MM.1S (cell line): ENCODE data around the gene SSX2IP.

Experiments used
- DNase-seq: peaks from one replicate; pipeline ENCODE4 v3.0.0-alpha.2; 2015
- H2AFZ ChIP-seq: fragments of 300-600 bp; sonication (generic); 2 replicates; pipeline ENCODE4 v1.6.0; 2016; ENCODE audit warnings: antibody characterized with exemption, low read length
- H3F3A ChIP-seq: fragments of 300-600 bp; sonication (generic); 2 replicates; pipeline ENCODE4 v1.6.1; 2016; ENCODE audit warnings: mild to moderate bottlenecking, antibody characterized with exemption, low read length, moderate library complexity, mixed read lengths; ENCODE audit not compliant: insufficient read depth
- H3K27ac ChIP-seq: fragments of 300-600 bp; sonication (generic); 2 replicates; pipeline ENCODE4 v1.5.1; 2016; ENCODE audit warnings: mild to moderate bottlenecking, low read length
- H3K27me3 ChIP-seq: fragments of 300-600 bp; sonication (generic); replicated peaks from 2 replicates; pipeline ENCODE4 v1.6.0; 2016; ENCODE audit warnings: low read length; ENCODE audit not compliant: insufficient read depth
- H3K36me3 ChIP-seq: fragments of 300-600 bp; sonication (generic); replicated peaks from 2 replicates; pipeline ENCODE4 v1.6.1; 2016; ENCODE audit warnings: mild to moderate bottlenecking, low read length, mixed read lengths; ENCODE audit not compliant: insufficient read depth
- H3K4me1 ChIP-seq: fragments of 300-600 bp; sonication (generic); 2 replicates; pipeline ENCODE4 v1.6.1; 2016; ENCODE audit warnings: low read length, mixed read lengths
- H3K4me2 ChIP-seq: fragments of 300-600 bp; sonication (generic); 2 replicates; pipeline ENCODE4 v1.6.0; 2016; ENCODE audit warnings: low read depth, low read length
- H3K4me3 ChIP-seq: fragments of 300-600 bp; sonication (generic); 2 replicates; pipeline ENCODE4 v1.5.1; 2016; ENCODE audit warnings: low read length, mixed read lengths
- H3K79me2 ChIP-seq: fragments of 300-600 bp; sonication (generic); 2 replicates; pipeline ENCODE4 v1.6.1; 2016; ENCODE audit warnings: mixed run types, low read length, mixed read lengths
- H3K9ac ChIP-seq: fragments of 300-600 bp; sonication (generic); 2 replicates; pipeline ENCODE4 v1.6.1; 2016; ENCODE audit warnings: low read length, mixed read lengths
- H3K9me2 ChIP-seq: fragments of 300-600 bp; sonication (generic); replicated peaks from 2 replicates; pipeline ENCODE4 v1.6.1; 2016; ENCODE audit warnings: mild to moderate bottlenecking, low read length, mixed read lengths; ENCODE audit not compliant: insufficient read depth
- H3K9me3 ChIP-seq: fragments of 300-600 bp; sonication (generic); replicated peaks from 2 replicates; pipeline ENCODE4 v1.6.1; 2016; ENCODE audit warnings: mild to moderate bottlenecking, low read length, mixed read lengths; ENCODE audit not compliant: insufficient read depth
- H4K20me1 ChIP-seq: fragments of 300-600 bp; sonication (generic); 2 replicates; pipeline ENCODE4 v1.6.1; 2016; ENCODE audit warnings: mild to moderate bottlenecking, low read length, moderate library complexity, mixed read lengths; ENCODE audit not compliant: insufficient read depth
- EZH2 ChIP-seq: fragments of 300-600 bp; sonication (generic); optimal IDR thresholded peaks from 2 replicates; pipeline ENCODE3; 2017; ENCODE audit warnings: low read depth, mild to moderate bottlenecking, antibody characterized with exemption, low read length, mixed read lengths
- EZH2phosphoT487 ChIP-seq: fragments of 300-600 bp; sonication (generic); IDR thresholded peaks from 2 replicates; pipeline ENCODE4 v1.6.1; 2018; ENCODE audit warnings: antibody characterized with exemption, low read length
- TF ChIP-seq, protein P1 (sequence below): fragments of 300-600 bp; sonication (generic); IDR thresholded peaks from 2 replicates; pipeline ENCODE4 v1.5.1; 2016; ENCODE audit warnings: antibody characterized with exemption, low read length, mixed read lengths

Gene SSX2IP

DNA sequence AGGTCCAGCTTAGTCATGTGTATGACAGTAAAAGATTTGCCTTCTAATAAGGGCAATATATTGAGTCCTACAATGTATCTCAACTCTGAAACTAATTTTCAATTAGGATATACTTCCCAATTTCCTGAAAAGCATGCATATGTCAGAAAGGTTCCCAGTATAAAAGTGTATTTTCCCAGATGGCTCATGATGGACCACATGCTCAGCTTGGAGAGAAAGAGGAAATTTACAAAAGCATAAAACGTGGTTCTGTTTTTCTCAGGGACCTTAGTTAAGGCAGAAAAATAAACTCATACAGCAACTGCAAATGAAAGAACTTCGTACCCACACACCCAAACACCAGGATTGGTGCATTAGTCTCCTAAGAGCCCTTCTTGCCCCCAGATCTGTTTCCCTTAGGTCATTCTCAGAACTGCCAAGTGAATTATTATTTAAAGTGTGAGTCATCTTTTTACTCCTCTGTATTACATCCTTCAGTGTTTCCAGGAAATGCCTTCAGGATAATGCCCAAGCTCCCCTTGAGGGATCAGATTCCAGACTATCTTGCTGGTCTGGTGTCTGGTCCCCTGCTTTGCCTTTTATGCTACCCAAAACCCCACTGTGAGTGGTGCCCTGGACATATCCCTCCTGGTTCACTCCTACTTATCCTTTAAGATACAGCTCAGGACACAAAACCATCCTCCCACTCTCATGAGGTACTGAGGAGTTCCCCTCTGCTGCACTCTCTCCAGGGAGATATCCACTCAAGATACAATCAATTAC, 57.4 kb downstream of the SSX2IP start:
- Histone ChIP-seq H3K9me3 (no peaks in the 10 kb centered on the region), H3K4me2 (no peak overlapping the region), H4K20me1 (no peaks in the 10 kb centered on the region), H3K4me1 (no peaks in the 10 kb centered on the region), H3F3A (no peaks in the 10 kb centered on the region), H3K4me3 (no peak overlapping the region), H3K9me2 (no peaks in the 10 kb centered on the region), H3K9ac (no peak overlapping the region), H3K79me2 (no peaks in the 10 kb centered on the region), H3K27ac (no peak overlapping the region), H3K27me3 (no peaks in the 10 kb centered on the region), H2AFZ (no peak overlapping the region), H3K36me3 (no peaks in the 10 kb centered on the region)
- no peak for DNase-seq
- TF ChIP-seq EZH2phosphoT487 (no peak), EZH2 (no peak)
- TF ChIP-seq, protein P1, sequence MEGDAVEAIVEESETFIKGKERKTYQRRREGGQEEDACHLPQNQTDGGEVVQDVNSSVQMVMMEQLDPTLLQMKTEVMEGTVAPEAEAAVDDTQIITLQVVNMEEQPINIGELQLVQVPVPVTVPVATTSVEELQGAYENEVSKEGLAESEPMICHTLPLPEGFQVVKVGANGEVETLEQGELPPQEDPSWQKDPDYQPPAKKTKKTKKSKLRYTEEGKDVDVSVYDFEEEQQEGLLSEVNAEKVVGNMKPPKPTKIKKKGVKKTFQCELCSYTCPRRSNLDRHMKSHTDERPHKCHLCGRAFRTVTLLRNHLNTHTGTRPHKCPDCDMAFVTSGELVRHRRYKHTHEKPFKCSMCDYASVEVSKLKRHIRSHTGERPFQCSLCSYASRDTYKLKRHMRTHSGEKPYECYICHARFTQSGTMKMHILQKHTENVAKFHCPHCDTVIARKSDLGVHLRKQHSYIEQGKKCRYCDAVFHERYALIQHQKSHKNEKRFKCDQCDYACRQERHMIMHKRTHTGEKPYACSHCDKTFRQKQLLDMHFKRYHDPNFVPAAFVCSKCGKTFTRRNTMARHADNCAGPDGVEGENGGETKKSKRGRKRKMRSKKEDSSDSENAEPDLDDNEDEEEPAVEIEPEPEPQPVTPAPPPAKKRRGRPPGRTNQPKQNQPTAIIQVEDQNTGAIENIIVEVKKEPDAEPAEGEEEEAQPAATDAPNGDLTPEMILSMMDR = no peak

DNA sequence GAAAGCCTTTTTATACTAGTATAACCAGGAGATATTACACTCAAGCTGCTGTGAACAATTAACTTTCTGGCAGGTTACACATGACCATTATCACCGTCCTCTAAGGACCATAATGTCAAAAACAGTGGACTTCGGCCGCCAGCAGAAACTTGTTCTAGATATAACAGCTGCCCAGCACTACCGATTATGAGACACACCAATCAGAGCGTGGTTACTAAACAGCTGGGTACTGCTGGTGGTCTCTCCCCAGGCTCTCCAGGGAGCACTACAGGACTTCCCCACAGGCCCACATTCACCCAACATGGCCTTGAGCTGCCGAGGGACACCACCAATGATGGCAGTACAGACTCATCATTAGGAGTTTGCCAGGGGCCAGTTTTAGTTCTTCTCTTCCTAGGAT, 58.1 kb downstream of the SSX2IP start:
- DNase-seq = no peak
- no peaks in the 10 kb centered on the region for H3K9me3 ChIP-seq
- no peaks in the 10 kb centered on the region for H3K36me3 ChIP-seq
- no peak overlapping the region for H3K4me2 ChIP-seq
- H4K20me1 ChIP-seq = no peaks in the 10 kb centered on the region
- no peak overlapping the region for H2AFZ ChIP-seq
- TF ChIP-seq EZH2 (no peak), EZH2phosphoT487 (no peak)
- TF ChIP-seq, protein P1 = no peak
- H3K4me1 ChIP-seq = no peaks in the 10 kb centered on the region
- H3F3A ChIP-seq = no peaks in the 10 kb centered on the region
- no peaks in the 10 kb centered on the region for H3K27me3 ChIP-seq
- H3K4me3 ChIP-seq = no peak overlapping the region
- no peaks in the 10 kb centered on the region for H3K79me2 ChIP-seq
- H3K9ac ChIP-seq = no peak overlapping the region
- no peak overlapping the region for H3K27ac ChIP-seq
- no peaks in the 10 kb centered on the region for H3K9me2 ChIP-seq

DNA sequence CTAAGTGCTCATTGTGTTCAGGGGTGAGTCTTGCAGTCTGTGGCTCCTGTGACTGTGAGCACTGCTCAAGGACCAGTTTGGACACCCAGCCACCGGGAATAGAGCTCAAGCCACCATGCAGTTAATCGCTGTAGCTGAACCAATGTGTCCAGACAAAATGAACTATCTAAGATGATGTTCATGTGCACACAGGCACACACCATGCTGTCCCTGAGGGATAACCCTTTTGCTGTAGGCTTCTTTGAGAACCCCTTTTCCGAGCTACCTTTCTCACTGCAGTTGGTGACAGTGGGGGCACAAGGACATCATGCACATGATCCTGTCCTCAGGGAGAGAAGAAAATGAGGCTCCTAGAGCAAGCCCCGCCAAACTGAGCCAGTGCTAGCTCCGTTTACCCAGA, 65.4 kb downstream of the SSX2IP start:
- Histone ChIP-seq H3K79me2 (no peaks in the 10 kb centered on the region), H3K27ac (no peak overlapping the region), H3K9ac (no peak overlapping the region), H3K4me1 (no peaks in the 10 kb centered on the region), H2AFZ (no peak overlapping the region), H3K9me3 (no peaks in the 10 kb centered on the region), H3K4me3 (no peak overlapping the region), H4K20me1 (no peaks in the 10 kb centered on the region), H3K27me3 (no peaks in the 10 kb centered on the region), H3F3A (no peaks in the 10 kb centered on the region), H3K4me2 (no peak overlapping the region), H3K36me3 (no peaks in the 10 kb centered on the region), H3K9me2 (no peaks in the 10 kb centered on the region)
- TF ChIP-seq, protein P1 = no peak
- TF ChIP-seq EZH2phosphoT487 (no peak), EZH2 (no peak)
- DNase-seq = no peak
